Keratinocyte (primary cell): Measurements from ENCODE around the gene RFC3. TPM values are rescaled to one million over a fixed set of nuclear protein-coding genes. Genes with fewer than 3 reads are reported as not detected.

Experiments
- DNase-seq: peaks from one replicate; pipeline ENCODE4 v3.0.0-alpha.2; 2011; ENCODE audit warnings: low read depth, missing footprints, low spot score
- FAIRE-seq: peaks from 2 replicates; lab custom pipeline; 2011; peaks lifted over from hg19 to GRCh38; lab: Jason Lieb, UNC
- H2AFZ ChIP-seq: 2 replicates; pipeline ENCODE4 v1.6.0; 2012; ENCODE audit warnings: low read length, control low read depth, inconsistent platforms; ENCODE audit not compliant: control insufficient read depth
- H3K27ac ChIP-seq: 2 replicates; pipeline ENCODE4 v1.5.1; 2011; ENCODE audit warnings: low read length; ENCODE audit not compliant: control insufficient read depth, insufficient read depth
- H3K27me3 ChIP-seq: 3 replicates; pipeline ENCODE4 v1.6.0; 2011; ENCODE audit warnings: low read length; ENCODE audit not compliant: control insufficient read depth, insufficient read depth; ENCODE audit errors: extremely low read depth
- H3K36me3 ChIP-seq, 2 experiments: 2 replicates in 1 of 2; 3 replicates in 1 of 2; pipeline ENCODE4 v1.5.1; 2011; ENCODE audit warnings: low read length in 2 of 2, mild to moderate bottlenecking in 1 of 2; ENCODE audit not compliant: control insufficient read depth in 2 of 2, insufficient read depth in 2 of 2; ENCODE audit errors: extremely low read depth in 1 of 2
- H3K4me1 ChIP-seq: 3 replicates; pipeline ENCODE4 v1.5.1; 2011; ENCODE audit warnings: low read length; ENCODE audit not compliant: control insufficient read depth, insufficient read depth; ENCODE audit errors: extremely low read depth
- H3K4me2 ChIP-seq: 3 replicates; pipeline ENCODE4 v1.6.0; 2011; ENCODE audit warnings: low read depth, low read length; ENCODE audit not compliant: control insufficient read depth, insufficient read depth; ENCODE audit errors: extremely low read depth
- H3K4me3 ChIP-seq, 3 experiments: fragments of 200-600 bp in 1 of 3; sonication (generic) in 1 of 3; 2 replicates in 2 of 3; 3 replicates in 1 of 3; pipeline ENCODE4 v1.5.1; 2011 to 2016; ENCODE audit warnings: low read length in 3 of 3, mild to moderate bottlenecking in 3 of 3, control low read depth in 2 of 3, inconsistent platforms in 1 of 3, low read depth in 1 of 3, mixed read lengths in 1 of 3, mixed run types in 1 of 3, moderate library complexity in 1 of 3; ENCODE audit not compliant: control insufficient read depth in 2 of 3, insufficient read depth in 2 of 3; ENCODE audit errors: extremely low read depth in 1 of 3
- H3K79me2 ChIP-seq: 2 replicates; pipeline ENCODE4 v1.6.0; 2012; ENCODE audit warnings: low read length; ENCODE audit not compliant: control insufficient read depth, insufficient read depth
- H3K9ac ChIP-seq: 3 replicates; pipeline ENCODE4 v1.6.0; 2011; ENCODE audit warnings: low read length; ENCODE audit not compliant: control insufficient read depth, insufficient read depth; ENCODE audit errors: extremely low read depth
- H3K9me1 ChIP-seq: 3 replicates; pipeline ENCODE4 v1.6.0; 2011; ENCODE audit warnings: low read length; ENCODE audit not compliant: control insufficient read depth, insufficient read depth; ENCODE audit errors: extremely low read depth
- H3K9me3 ChIP-seq: 2 replicates; pipeline ENCODE4 v1.5.1; 2012; ENCODE audit warnings: low read depth, low read length; ENCODE audit not compliant: control insufficient read depth
- H4K20me1 ChIP-seq: 3 replicates; pipeline ENCODE4 v1.6.0; 2011; ENCODE audit warnings: low read length; ENCODE audit not compliant: control insufficient read depth, insufficient read depth; ENCODE audit errors: extremely low read depth
- EZH2 ChIP-seq: IDR thresholded peaks from one replicate; pipeline ENCODE4 v1.6.1; 2012; ENCODE audit warnings: inconsistent platforms, mild to moderate bottlenecking, low read length, moderate library complexity
- dilution Hi-C: fragments of 300-500 bp; cut with MboI; formaldehyde crosslinking; loops from one replicate; pipeline ENCODE4 v1.7.0; 2020; ENCODE audit warnings: low sequenced_read_pairs; ENCODE audit not compliant: extremely low pct_ligation_motif_present
- polyA plus RNA-seq, 5 experiments: library from polyadenylated mRNA; depleted of rRNA in 3 of 5; stranded (reverse) in 3 of 5; stranded (forward) in 1 of 5; unstranded in 1 of 5; fragments of >200 nt; gene quantifications; 1 replicate in 1 of 5; 2 replicates in 3 of 5; 3 replicates in 1 of 5; pipeline versions ENCODE4 v1.2.1 to v1.2.3, GENCODE V29; 2011 to 2012; ENCODE audit warnings: missing spikeins in 2 of 5, low read depth in 1 of 5, low replicate concordance in 1 of 5
- TF ChIP-seq, protein P1 (sequence below), 3 experiments: IDR thresholded peaks in 1 of 3; conservative IDR thresholded peaks in 1 of 3; optimal IDR thresholded peaks in 1 of 3; 2 replicates in 2 of 3; 3 replicates in 1 of 3; pipeline versions ENCODE3 to v1.5.1; 2011; ENCODE audit warnings: low read length in 3 of 3, mild to moderate bottlenecking in 3 of 3, moderate library complexity in 2 of 3, control low read depth in 1 of 3, inconsistent platforms in 1 of 3; ENCODE audit not compliant: insufficient read depth in 2 of 3; ENCODE audit errors: extremely low read depth in 1 of 3

The RFC3 gene
- polyA plus RNA-seq, 1 donor (not counting 4 experiments of a cell fraction or from before 2014, with no cell fraction given): 20.8 TPM

DNA sequence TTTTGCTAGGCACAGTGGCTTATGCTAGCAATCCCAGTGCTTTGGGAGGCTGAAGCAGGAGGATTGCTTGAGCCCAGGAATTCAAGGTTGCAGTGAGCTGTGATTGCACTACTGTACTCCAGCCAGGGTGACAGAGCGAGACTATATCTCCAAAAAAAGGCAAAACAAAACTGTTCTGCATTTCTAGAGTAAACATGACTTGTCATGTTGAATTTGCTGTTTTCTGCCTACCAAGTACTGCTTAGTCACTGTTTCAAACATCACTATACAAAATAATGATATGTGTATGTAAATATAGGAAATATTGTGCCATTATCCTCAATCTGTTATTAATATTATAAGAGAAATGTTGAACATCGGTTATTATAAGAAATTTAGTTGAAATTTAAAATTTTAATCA lies 9.2 kb downstream of the RFC3 start:
- no peak overlapping the region for H3K27ac ChIP-seq
- H3K36me3 ChIP-seq: peaks cover 6 to 35% of the 10 kb centered on the region in 2 experiments
- no peaks in the 10 kb centered on the region for H3K9me1 ChIP-seq
- FAIRE-seq: no peak
- dilution Hi-C loops: no loop called here
- H3K4me3 ChIP-seq: no peak overlapping the region
- DNase-seq: no peak
- no peaks in the 10 kb centered on the region for H3K27me3 ChIP-seq
- no peaks in the 10 kb centered on the region for H3K4me1 ChIP-seq
- H2AFZ ChIP-seq: no peak overlapping the region
- TF ChIP-seq, protein P1, sequence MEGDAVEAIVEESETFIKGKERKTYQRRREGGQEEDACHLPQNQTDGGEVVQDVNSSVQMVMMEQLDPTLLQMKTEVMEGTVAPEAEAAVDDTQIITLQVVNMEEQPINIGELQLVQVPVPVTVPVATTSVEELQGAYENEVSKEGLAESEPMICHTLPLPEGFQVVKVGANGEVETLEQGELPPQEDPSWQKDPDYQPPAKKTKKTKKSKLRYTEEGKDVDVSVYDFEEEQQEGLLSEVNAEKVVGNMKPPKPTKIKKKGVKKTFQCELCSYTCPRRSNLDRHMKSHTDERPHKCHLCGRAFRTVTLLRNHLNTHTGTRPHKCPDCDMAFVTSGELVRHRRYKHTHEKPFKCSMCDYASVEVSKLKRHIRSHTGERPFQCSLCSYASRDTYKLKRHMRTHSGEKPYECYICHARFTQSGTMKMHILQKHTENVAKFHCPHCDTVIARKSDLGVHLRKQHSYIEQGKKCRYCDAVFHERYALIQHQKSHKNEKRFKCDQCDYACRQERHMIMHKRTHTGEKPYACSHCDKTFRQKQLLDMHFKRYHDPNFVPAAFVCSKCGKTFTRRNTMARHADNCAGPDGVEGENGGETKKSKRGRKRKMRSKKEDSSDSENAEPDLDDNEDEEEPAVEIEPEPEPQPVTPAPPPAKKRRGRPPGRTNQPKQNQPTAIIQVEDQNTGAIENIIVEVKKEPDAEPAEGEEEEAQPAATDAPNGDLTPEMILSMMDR (optimal IDR thresholded peaks at IDR 0.05 in 1 of 3, IDR thresholded peaks at IDR 0.05 in 1 of 3, conservative IDR thresholded peaks at IDR 0.05 in 1 of 3; ENCODE audit: extremely low read depth in 1 of 3, insufficient read depth in 2 of 3, low read length in 3 of 3): no peak
- TF ChIP-seq EZH2: no peak
- no peaks in the 10 kb centered on the region for H3K9me3 ChIP-seq
- H3K9ac ChIP-seq: no peak overlapping the region
- no peak overlapping the region for H3K4me2 ChIP-seq
- H3K79me2 ChIP-seq: peaks cover 10% of the 10 kb centered on the region
- no peaks in the 10 kb centered on the region for H4K20me1 ChIP-seq

GRCh38 chr13:33828431-33829129 lies 10.6 kb downstream of the RFC3 start:
- Histone ChIP-seq H2AFZ (no peak overlapping the region), H3K9ac (no peak overlapping the region), H3K4me3 (no peak overlapping the region), H3K9me3 (no peaks in the 10 kb centered on the region), H3K27me3 (no peaks in the 10 kb centered on the region), H4K20me1 (no peaks in the 10 kb centered on the region), H3K9me1 (no peaks in the 10 kb centered on the region), H3K27ac (no peak overlapping the region), H3K4me1 (no peaks in the 10 kb centered on the region), H3K79me2 (peaks cover 5% of the 10 kb centered on the region), H3K4me2 (no peak overlapping the region), H3K36me3 (peaks cover 6 to 31% of the 10 kb centered on the region in 2 experiments)
- TF ChIP-seq EZH2: no peak
- dilution Hi-C loops: no loop called here
- no peak for DNase-seq
- no peak for FAIRE-seq
